GM12891 (cell line): Measurements from ENCODE around the gene MDFI.

ENCODE experiments used
- POLR2A ChIP-seq: IDR thresholded peaks from 2 replicates; pipeline ENCODE4 v1.6.1; 2011; ENCODE audit warnings: low read depth, low read length, control low read depth
- POLR2AphosphoS5 ChIP-seq: IDR thresholded peaks from 2 replicates; pipeline ENCODE4 v1.6.1; 2011; ENCODE audit warnings: low read depth, low read length, control low read depth
- SPI1 ChIP-seq: IDR thresholded peaks from 2 replicates; pipeline ENCODE4 v1.6.1; 2011; ENCODE audit warnings: low read depth, low read length, control low read depth
- TAF1 ChIP-seq: IDR thresholded peaks from 2 replicates; pipeline ENCODE4 v1.6.1; 2011; ENCODE audit warnings: low read depth, low read length, control low read depth

- TF ChIP-seq POLR2A (no peak), POLR2AphosphoS5 (no peak), TAF1 (no peak), SPI1 (no peak)
These were observed 54.5 kb downstream of the MDFI start for GRCh38 chr6:41692730-41693129.
